OCI-LY3 (cell line): Measurements from ENCODE around the gene CREB3L2.

ENCODE experiments used
- H2AFZ ChIP-seq: fragments of 200-600, 300-600 bp; shearing (Covaris generic); 2 replicates; pipeline ENCODE4 v1.6.0; 2014; ENCODE audit warnings: antibody characterized with exemption, low read depth, low read length
- H3K27ac ChIP-seq: fragments of 200-600, 300-600 bp; sonication (generic); 2 replicates; pipeline ENCODE4 v1.5.1; 2014; ENCODE audit warnings: mild to moderate bottlenecking, low read length, moderate library complexity, mixed read lengths
- H3K27me3 ChIP-seq: fragments of 200-600, 300-600 bp; sonication (generic); 2 replicates; pipeline ENCODE4 v1.6.1; 2014; ENCODE audit warnings: low read depth, low read length, mixed read lengths
- H3K36me3 ChIP-seq: fragments of 200-600, 300-600 bp; sonication (generic); replicated peaks from 2 replicates; pipeline ENCODE3; 2014; ENCODE audit warnings: low read depth, low read length, mixed read lengths
- H3K4me1 ChIP-seq: fragments of 300-600, 200-600 bp; sonication (generic); 2 replicates; pipeline ENCODE4 v1.6.1; 2014; ENCODE audit warnings: low read length, mixed read lengths
- H3K4me2 ChIP-seq: fragments of 200-600, 300-600 bp; sonication (generic); 2 replicates; pipeline ENCODE4 v1.6.1; 2014; ENCODE audit warnings: low read length, mixed read lengths
- H3K4me3 ChIP-seq: fragments of 300-600, 200-600 bp; sonication (generic); 2 replicates; pipeline ENCODE4 v1.5.1; 2014; ENCODE audit warnings: antibody characterized with exemption, mild to moderate bottlenecking, low read length, moderate library complexity
- H3K79me2 ChIP-seq: fragments of 300-600, 200-600 bp; shearing (Covaris generic); 2 replicates; pipeline ENCODE4 v1.6.1; 2014; ENCODE audit warnings: mild to moderate bottlenecking, low read length, mixed read lengths
- H3K9ac ChIP-seq: fragments of 300-600, 200-600 bp; shearing (Covaris generic); 2 replicates; pipeline ENCODE4 v1.6.0; 2014; ENCODE audit warnings: mild to moderate bottlenecking, low read length, moderate library complexity
- H3K9me3 ChIP-seq: fragments of 200-600, 300-600 bp; shearing (Covaris generic); 2 replicates; pipeline ENCODE4 v1.6.1; 2014; ENCODE audit warnings: low read length, mixed read lengths; ENCODE audit not compliant: insufficient read depth
- H4K20me1 ChIP-seq: fragments of 200-600, 300-600 bp; sonication (generic); 2 replicates; pipeline ENCODE4 v1.6.1; 2016; ENCODE audit warnings: low read length, mixed read lengths; ENCODE audit not compliant: insufficient read depth
- EZH2phosphoT487 ChIP-seq: fragments of 200-600 bp; shearing (Covaris generic); IDR thresholded peaks from 2 replicates; pipeline ENCODE4 v1.6.1; 2018; ENCODE audit warnings: antibody characterized with exemption, mixed run types, low read depth
- TF ChIP-seq, protein P1 (sequence below): fragments of 200-600, 300-600 bp; sonication (generic); IDR thresholded peaks from 2 replicates; pipeline ENCODE4 v1.5.1; 2014; ENCODE audit warnings: antibody characterized with exemption, low read length, low read depth

Gene CREB3L2

DNA sequence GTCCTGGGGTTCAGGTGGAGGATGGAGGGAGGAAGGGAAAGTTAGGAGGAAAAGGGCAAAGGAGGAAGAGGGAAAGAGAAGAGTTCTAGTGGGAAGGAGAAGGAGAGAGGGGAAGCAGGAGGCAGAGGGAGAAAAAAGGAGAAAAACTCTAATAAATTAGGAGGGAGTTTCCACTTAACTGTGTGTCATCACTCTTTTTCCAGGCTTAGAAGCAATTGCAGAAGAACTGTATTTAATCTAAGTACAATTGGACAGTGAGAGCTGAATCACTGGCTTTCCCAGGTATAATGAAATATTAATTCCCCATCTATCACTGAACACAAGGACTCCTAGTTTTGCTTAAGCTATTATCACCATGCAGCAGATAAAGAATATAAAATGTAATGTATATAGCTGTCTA is 76.8 kb downstream of the CREB3L2 start:
- H3K36me3 ChIP-seq: peaks cover 66% of the 10 kb centered on the region
- H3K27me3 ChIP-seq: no peaks in the 10 kb centered on the region
- no peak overlapping the region for H2AFZ ChIP-seq
- H4K20me1 ChIP-seq: peaks cover 46% of the 10 kb centered on the region
- TF ChIP-seq, protein P1, sequence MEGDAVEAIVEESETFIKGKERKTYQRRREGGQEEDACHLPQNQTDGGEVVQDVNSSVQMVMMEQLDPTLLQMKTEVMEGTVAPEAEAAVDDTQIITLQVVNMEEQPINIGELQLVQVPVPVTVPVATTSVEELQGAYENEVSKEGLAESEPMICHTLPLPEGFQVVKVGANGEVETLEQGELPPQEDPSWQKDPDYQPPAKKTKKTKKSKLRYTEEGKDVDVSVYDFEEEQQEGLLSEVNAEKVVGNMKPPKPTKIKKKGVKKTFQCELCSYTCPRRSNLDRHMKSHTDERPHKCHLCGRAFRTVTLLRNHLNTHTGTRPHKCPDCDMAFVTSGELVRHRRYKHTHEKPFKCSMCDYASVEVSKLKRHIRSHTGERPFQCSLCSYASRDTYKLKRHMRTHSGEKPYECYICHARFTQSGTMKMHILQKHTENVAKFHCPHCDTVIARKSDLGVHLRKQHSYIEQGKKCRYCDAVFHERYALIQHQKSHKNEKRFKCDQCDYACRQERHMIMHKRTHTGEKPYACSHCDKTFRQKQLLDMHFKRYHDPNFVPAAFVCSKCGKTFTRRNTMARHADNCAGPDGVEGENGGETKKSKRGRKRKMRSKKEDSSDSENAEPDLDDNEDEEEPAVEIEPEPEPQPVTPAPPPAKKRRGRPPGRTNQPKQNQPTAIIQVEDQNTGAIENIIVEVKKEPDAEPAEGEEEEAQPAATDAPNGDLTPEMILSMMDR: no peak
- peaks cover 88% of the 10 kb centered on the region for H3K79me2 ChIP-seq
- no peak overlapping the region for H3K4me2 ChIP-seq
- peaks cover 30% of the 10 kb centered on the region for H3K4me1 ChIP-seq
- peak overlapping the region; percentile 25; the same call in 1 of the 2 replicates for H3K27ac ChIP-seq
- H3K9me3 ChIP-seq: no peaks in the 10 kb centered on the region
- H3K4me3 ChIP-seq: no peak overlapping the region
- no peak overlapping the region for H3K9ac ChIP-seq

DNA sequence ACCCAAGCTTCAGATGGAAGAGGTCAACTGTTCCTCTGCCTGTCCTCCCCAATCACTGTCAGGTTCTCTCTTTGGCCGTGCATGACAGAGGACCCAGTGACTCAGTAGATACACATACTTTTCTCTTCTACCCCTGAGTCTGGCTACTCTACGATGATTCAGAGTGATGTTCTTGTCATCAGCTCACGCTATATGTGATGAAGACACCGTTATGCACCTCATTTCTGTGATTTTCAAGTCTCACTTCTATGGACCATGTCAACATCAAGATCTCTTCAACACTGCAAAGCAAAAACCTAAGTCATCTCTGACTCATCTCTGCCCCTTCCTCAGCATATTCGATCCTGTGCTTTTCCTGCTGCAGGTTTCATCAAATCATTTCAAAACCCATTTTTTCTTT is 78.5 kb downstream of the CREB3L2 start:
- Histone ChIP-seq H3K27ac (peak overlapping the region; percentile 25; the same call in 1 of the 2 replicates), H3K36me3 (peaks cover 79% of the 10 kb centered on the region), H3K4me3 (no peak overlapping the region), H2AFZ (no peak overlapping the region), H4K20me1 (peaks cover 35% of the 10 kb centered on the region), H3K27me3 (no peaks in the 10 kb centered on the region), H3K9me3 (no peaks in the 10 kb centered on the region), H3K79me2 (peaks cover 93% of the 10 kb centered on the region), H3K9ac (no peak overlapping the region), H3K4me1 (peaks cover 35% of the 10 kb centered on the region), H3K4me2 (0 out of 2 replicates have a peak overlapping the region, but pooled peaks have one; percentile 7)
- TF ChIP-seq, protein P1: no peak
- TF ChIP-seq EZH2phosphoT487: no peak

DNA sequence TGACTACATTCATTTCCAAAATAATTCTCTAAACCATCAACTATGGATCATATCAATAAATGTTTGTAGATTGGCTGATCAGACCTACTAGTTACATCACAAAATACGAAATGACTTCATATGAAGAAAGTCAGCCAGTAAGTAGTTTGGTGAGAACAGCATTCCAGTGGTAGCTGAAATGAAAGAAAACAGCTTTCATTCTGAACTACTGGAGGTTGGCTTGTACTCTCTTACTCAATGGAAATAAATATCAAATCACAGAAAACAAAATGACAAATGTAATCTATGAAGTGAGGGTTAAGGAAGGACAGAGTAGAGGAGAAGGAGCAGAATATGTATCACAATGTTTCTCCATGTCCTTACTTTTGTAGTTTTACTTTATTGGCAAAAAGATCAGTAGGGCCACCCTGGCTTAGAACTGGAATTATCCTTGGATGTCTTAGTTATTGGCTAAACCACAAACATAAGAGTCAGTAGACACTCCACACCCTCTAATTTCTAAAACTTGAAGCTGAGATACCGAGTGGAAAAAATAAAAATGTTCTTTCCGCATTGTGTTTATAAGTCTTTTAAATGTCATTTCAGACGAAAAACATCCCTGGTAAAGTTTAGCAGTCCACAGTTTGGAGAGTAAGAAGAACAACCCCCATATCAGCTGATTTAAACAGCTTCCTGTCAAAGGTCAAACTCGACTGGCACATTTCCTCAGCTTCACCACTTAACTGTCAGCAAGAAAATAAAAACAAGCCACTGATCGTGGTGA is 81.1 kb downstream of the CREB3L2 start:
- H3K36me3 ChIP-seq: peaks cover 66% of the 10 kb centered on the region
- H3K9me3 ChIP-seq: no peaks in the 10 kb centered on the region
- peaks cover 98% of the 10 kb centered on the region for H3K79me2 ChIP-seq
- H3K4me2 ChIP-seq: no peak overlapping the region
- no peak overlapping the region for H2AFZ ChIP-seq
- H3K4me3 ChIP-seq: no peak overlapping the region
- H3K27ac ChIP-seq: no peak overlapping the region
- no peak for TF ChIP-seq EZH2phosphoT487
- TF ChIP-seq, protein P1: no peak
- H4K20me1 ChIP-seq: peaks cover 27% of the 10 kb centered on the region
- H3K27me3 ChIP-seq: no peaks in the 10 kb centered on the region
- H3K9ac ChIP-seq: no peak overlapping the region
- H3K4me1 ChIP-seq: peaks cover 59% of the 10 kb centered on the region

DNA sequence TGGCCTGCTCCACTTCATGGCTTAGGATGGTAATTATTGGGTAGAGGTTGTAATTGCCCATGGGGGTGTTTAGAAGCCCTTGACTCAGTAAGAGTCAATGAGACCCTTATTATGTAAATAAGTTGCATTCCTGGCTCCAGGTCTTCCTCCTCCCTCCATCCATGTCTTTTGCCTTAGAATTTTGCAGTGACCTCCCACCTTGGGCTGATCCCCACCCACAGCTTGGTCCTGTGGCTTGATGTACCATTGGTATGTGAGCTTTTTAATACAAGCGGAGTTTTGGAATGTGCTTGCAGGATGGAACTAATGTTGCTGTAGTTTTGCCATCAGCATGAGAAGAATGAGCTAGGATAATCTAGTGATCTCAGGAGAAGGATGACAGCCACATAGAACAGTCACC is 81.9 kb downstream of the CREB3L2 start:
- peaks cover 66% of the 10 kb centered on the region for H3K36me3 ChIP-seq
- H3K79me2 ChIP-seq: peaks cover 97% of the 10 kb centered on the region
- no peaks in the 10 kb centered on the region for H3K27me3 ChIP-seq
- H3K4me3 ChIP-seq: no peak overlapping the region
- no peaks in the 10 kb centered on the region for H3K9me3 ChIP-seq
- TF ChIP-seq EZH2phosphoT487: no peak
- TF ChIP-seq, protein P1: no peak
- H3K9ac ChIP-seq: no peak overlapping the region
- peaks cover 21% of the 10 kb centered on the region for H4K20me1 ChIP-seq
- H3K4me1 ChIP-seq: peaks cover 59% of the 10 kb centered on the region
- no peak overlapping the region for H3K27ac ChIP-seq
- H2AFZ ChIP-seq: no peak overlapping the region
- H3K4me2 ChIP-seq: no peak overlapping the region
